GM12878 (cell line): ENCODE data around the gene CTIF. TPM values are rescaled to one million over a fixed set of nuclear protein-coding genes. Genes with fewer than 3 reads are reported as not detected.

ENCODE experiments used
- ATAC-seq: fragments of 200-7000 bp; cut with Tn5 transposase; 3 replicates; pipeline ENCODE4 v1.9.1; 2020; ENCODE audit warnings: mild to moderate bottlenecking, moderate library complexity
- BruUV-seq: library from RNA; stranded (reverse); fragments of 400-500 nt; replicated peaks from 2 replicates; lab custom pipeline; 2021; lab: Mats Ljungman, UMichigan
- CTCF ChIA-PET: fragments of 300-600 bp; sonication (Branson Sonifier 250); formaldehyde crosslinking; extraction: SDS; loops from one replicate; lab custom pipeline; 2021; ENCODE audit warnings: inconsistent platforms; lab: Yijun Ruan, JAX
- POLR2A ChIA-PET: fragments of 350-600 bp; formaldehyde crosslinking; extraction: SDS; loops from one replicate; lab custom pipeline; 2021; ENCODE audit warnings: inconsistent platforms; lab: Charles Lee
- RAD21 ChIA-PET: fragments of 300-600 bp; sonication (Branson Sonifier 250); formaldehyde crosslinking; loops from one replicate; lab custom pipeline; 2023; ENCODE audit warnings: antibody characterized with exemption; ENCODE audit not compliant: unreplicated experiment; lab: Charles Lee
- SMC1A ChIA-PET: fragments of 300-600 bp; sonication (Branson Sonifier 250); formaldehyde crosslinking; loops from one replicate; lab custom pipeline; 2023; ENCODE audit not compliant: unreplicated experiment, uncharacterized antibody; lab: Charles Lee
- DNase-seq: peaks from one replicate; pipeline ENCODE4 v3.0.0-alpha.2; 2011; ENCODE audit warnings: low read depth, low spot score
- FAIRE-seq: peaks from 3 replicates; lab custom pipeline; 2011; peaks lifted over from hg19 to GRCh38; lab: Jason Lieb, UNC
- H2AFZ ChIP-seq: 2 replicates; pipeline ENCODE4 v1.6.0; 2011; ENCODE audit warnings: low read depth, low read length, control low read depth; ENCODE audit not compliant: control insufficient read depth
- H3K27ac ChIP-seq: 2 replicates; pipeline ENCODE4 v1.5.1; 2011; ENCODE audit warnings: control low read depth; ENCODE audit not compliant: control insufficient read depth, insufficient read depth
- H3K27me3 ChIP-seq, 2 experiments: replicated peaks in 1 of 2; 2 replicates each; pipeline versions ENCODE4 v1.6.0 to v1.6.1; 2011; ENCODE audit warnings: low read length in 1 of 2; ENCODE audit not compliant: control insufficient read depth in 2 of 2, insufficient read depth in 2 of 2
- H3K36me3 ChIP-seq, 2 experiments: 2 replicates each; pipeline ENCODE4 v1.5.1; 2011; ENCODE audit warnings: low read length in 1 of 2; ENCODE audit not compliant: control insufficient read depth in 2 of 2, insufficient read depth in 2 of 2
- H3K4me1 ChIP-seq: 2 replicates; pipeline ENCODE4 v1.6.1; 2011; ENCODE audit warnings: mild to moderate bottlenecking, low read length, moderate library complexity, mixed read lengths; ENCODE audit not compliant: control insufficient read depth, insufficient read depth
- H3K4me2 ChIP-seq: 2 replicates; pipeline ENCODE4 v1.6.0; 2011; ENCODE audit warnings: control low read depth; ENCODE audit not compliant: control insufficient read depth, insufficient read depth
- H3K4me3 ChIP-seq: fragments of 200-600 bp; sonication (generic); 2 replicates; pipeline ENCODE4 v1.5.1; 2016
- H3K79me2 ChIP-seq: 2 replicates; pipeline ENCODE4 v1.6.0; 2011; ENCODE audit warnings: low read length; ENCODE audit not compliant: control insufficient read depth, insufficient read depth
- H3K9ac ChIP-seq: 2 replicates; pipeline ENCODE4 v1.8.0; 2011; ENCODE audit warnings: low read length, control low read depth, mixed read lengths; ENCODE audit not compliant: control insufficient read depth, insufficient read depth
- H3K9me3 ChIP-seq: replicated peaks from 3 replicates; pipeline ENCODE4 v1.5.1; 2011; ENCODE audit warnings: mild to moderate bottlenecking, low read length; ENCODE audit not compliant: control insufficient read depth, insufficient read depth
- H4K20me1 ChIP-seq: 2 replicates; pipeline ENCODE4 v1.6.0; 2011; ENCODE audit not compliant: control insufficient read depth, insufficient read depth
- ASH2L ChIP-seq: fragments of 300-600, 200-600 bp; sonication (generic); IDR thresholded peaks from 2 replicates; pipeline ENCODE4 v1.6.1; 2017; ENCODE audit warnings: low read depth, mild to moderate bottlenecking, borderline replicate concordance
- BACH1 ChIP-seq: fragments of 450-650 bp; IDR thresholded peaks from 2 replicates; pipeline ENCODE4 v1.6.1; 2017; ENCODE audit warnings: mild to moderate bottlenecking, borderline replicate concordance
- DPF2 ChIP-seq: fragments of 450-650 bp; IDR thresholded peaks from 2 replicates; pipeline ENCODE4 v1.6.1; 2017; ENCODE audit warnings: mild to moderate bottlenecking
- GATAD2B ChIP-seq: fragments of 450-650 bp; conservative IDR thresholded peaks from 2 replicates; pipeline ENCODE4 v1.6.1; 2017; ENCODE audit warnings: low read depth, mild to moderate bottlenecking, moderate library complexity
- IKZF2 ChIP-seq, 2 experiments: fragments of 450-650 bp; IDR thresholded peaks; 2 replicates each; pipeline ENCODE4 v1.6.1; 2017; ENCODE audit warnings: mild to moderate bottlenecking in 2 of 2, moderate library complexity in 2 of 2
- JUNB ChIP-seq: IDR thresholded peaks from 2 replicates; pipeline ENCODE4 v1.6.1; 2016; ENCODE audit warnings: antibody characterized with exemption, mild to moderate bottlenecking
- JUND ChIP-seq: IDR thresholded peaks from 2 replicates; pipeline ENCODE4 v1.6.1; 2012; ENCODE audit warnings: low read depth, mild to moderate bottlenecking, low read length, improper control_type of control experiment, moderate library complexity
- NFYA ChIP-seq: IDR thresholded peaks from 2 replicates; pipeline ENCODE4 v1.6.1; 2011; ENCODE audit warnings: low read depth, mild to moderate bottlenecking, low read length, improper control_type of control experiment, borderline replicate concordance
- POLR2AphosphoS5 ChIP-seq: IDR thresholded peaks from 2 replicates; pipeline ENCODE4 v1.6.1; 2011; ENCODE audit warnings: mild to moderate bottlenecking, low read length, inconsistent platforms
- RBBP5 ChIP-seq: fragments of 200-600 bp; sonication (generic); conservative IDR thresholded peaks from 2 replicates; pipeline ENCODE4 v1.6.1; 2016
- SMAD5 ChIP-seq: IDR thresholded peaks from 2 replicates; pipeline ENCODE4 v1.6.1; 2016; ENCODE audit warnings: antibody characterized with exemption, low read depth
- SMARCA5 ChIP-seq: fragments of 450-650 bp; IDR thresholded peaks from 2 replicates; pipeline ENCODE4 v1.6.1; 2017; ENCODE audit warnings: mild to moderate bottlenecking
- WRNIP1 ChIP-seq: IDR thresholded peaks from 2 replicates; pipeline ENCODE4 v1.6.1; 2011; ENCODE audit warnings: low read depth, low read length, improper control_type of control experiment, borderline replicate concordance
- ZNF207 ChIP-seq: fragments of 450-650 bp; IDR thresholded peaks from 2 replicates; pipeline ENCODE4 v1.6.1; 2014; ENCODE audit warnings: antibody characterized with exemption, mild to moderate bottlenecking, borderline replicate concordance
- ZNF384 ChIP-seq: IDR thresholded peaks from 2 replicates; pipeline ENCODE4 v1.6.1; 2012; ENCODE audit warnings: low read depth, mild to moderate bottlenecking, low read length, improper control_type of control experiment, borderline replicate concordance
- ZZZ3 ChIP-seq: IDR thresholded peaks from 2 replicates; pipeline ENCODE4 v1.6.1; 2011; ENCODE audit warnings: low read depth; ENCODE audit not compliant: control insufficient read depth, insufficient read length
- WGBS: methylation state at CpG from one replicate; pipeline ENCODE4 v1.1.6; 2016; ENCODE audit warnings: low lambda C conversion rate; ENCODE audit not compliant: insufficient replicate concordance, insufficient coverage; ENCODE audit errors: missing lambda C conversion rate; 5-methylcytosine and 5-hydroxymethylcytosine counted together
- in situ Hi-C: fragments of 300-500 bp; cut with MboI; formaldehyde crosslinking; loops from 9 replicates; pipeline ENCODE4 v1.14.3; 2018; ENCODE audit warnings: mixed read lengths
- intact Hi-C: fragments of 100-400 bp; cut with micrococcal nuclease; formaldehyde crosslinking; loops from one replicate; pipeline ENCODE4 v1.14.2; 2022; ENCODE audit not compliant: unreplicated experiment
- polyA plus RNA-seq, 11 experiments: library from polyadenylated mRNA; depleted of rRNA in 4 of 11; unstranded in 6 of 11; stranded (reverse) in 5 of 11; fragments of >200 nt; fragmentation: Nextera tagmentation in 4 of 11; fragmentation: Illumina TruSeq in 1 of 11; extraction: Ambion mirVana in 4 of 11; extraction: Trizol in 1 of 11; gene quantifications; 1 replicate in 1 of 11; 2 replicates in 10 of 11; pipeline versions ENCODE4 v1.2.1 to v1.2.3, GENCODE V29; 2011 to 2016; ENCODE audit warnings: inconsistent platforms in 2 of 11, missing spikeins in 2 of 11, low read depth in 1 of 11
- total RNA-seq, 4 experiments: library from RNA; depleted of rRNA in 3 of 4; stranded (reverse); fragments of >200 nt in 3 of 4; fragmentation: Illumina TruSeq in 1 of 4; extraction: Trizol in 1 of 4; gene quantifications; 2 replicates each; pipeline versions ENCODE4 v1.2.1 to v1.2.3, GENCODE V29; 2013 to 2021
- TF ChIP-seq, protein P1 (sequence below): fragments of 450-650 bp; IDR thresholded peaks from 2 replicates; pipeline ENCODE4 v1.6.1; 2017; ENCODE audit warnings: mild to moderate bottlenecking, low read depth, inconsistent platforms; ENCODE audit not compliant: poor library complexity, severe bottlenecking

CTIF gene
- total and polyA plus RNA-seq, 10 of the 15 experiments (the other 5 are each of a cell fraction or from before 2014, with no cell fraction given) = 0.06 to 11.6 (median 2.5) TPM

DNA sequence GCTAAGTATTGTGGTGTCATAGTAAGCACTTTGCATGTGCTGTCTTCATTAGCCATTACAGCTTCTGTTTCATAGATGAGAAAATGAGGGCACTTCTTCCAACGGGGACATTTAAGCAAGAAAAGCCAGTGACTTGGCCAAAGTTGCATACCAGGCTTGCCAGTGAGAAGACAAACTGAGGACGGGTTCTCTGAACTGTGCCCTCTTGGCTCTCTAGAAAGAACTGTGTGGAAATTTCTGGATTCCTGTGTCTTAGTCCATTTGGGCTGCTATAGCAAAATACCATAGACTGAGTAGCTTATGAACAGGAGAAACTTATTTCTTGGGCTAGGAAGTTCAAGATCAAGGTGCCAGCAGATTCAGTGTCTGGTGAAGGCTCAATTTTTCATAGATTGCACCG lies 13.3 kb downstream of the CTIF start:
- Histone ChIP-seq H3K27me3 (no peaks in the 10 kb centered on the region), H3K9me3 (no peaks in the 10 kb centered on the region), H3K4me3 (no peak overlapping the region), H3K4me2 (no peak overlapping the region), H3K4me1 (no peaks in the 10 kb centered on the region), H3K9ac (no peak overlapping the region), H4K20me1 (no peaks in the 10 kb centered on the region), H2AFZ (no peak overlapping the region), H3K79me2 (no peaks in the 10 kb centered on the region), H3K27ac (no peak overlapping the region), H3K36me3 (no peaks in the 10 kb centered on the region)
- ChIA-PET POLR2A (no interaction called here), SMC1A (no interaction called here), RAD21 (no interaction called here), CTCF (no interaction called here)
- no peak for FAIRE-seq
- TF ChIP-seq ZNF384 = no peak
- TF ChIP-seq ASH2L = no peak
- no peak for TF ChIP-seq JUNB
- TF ChIP-seq, protein P1, sequence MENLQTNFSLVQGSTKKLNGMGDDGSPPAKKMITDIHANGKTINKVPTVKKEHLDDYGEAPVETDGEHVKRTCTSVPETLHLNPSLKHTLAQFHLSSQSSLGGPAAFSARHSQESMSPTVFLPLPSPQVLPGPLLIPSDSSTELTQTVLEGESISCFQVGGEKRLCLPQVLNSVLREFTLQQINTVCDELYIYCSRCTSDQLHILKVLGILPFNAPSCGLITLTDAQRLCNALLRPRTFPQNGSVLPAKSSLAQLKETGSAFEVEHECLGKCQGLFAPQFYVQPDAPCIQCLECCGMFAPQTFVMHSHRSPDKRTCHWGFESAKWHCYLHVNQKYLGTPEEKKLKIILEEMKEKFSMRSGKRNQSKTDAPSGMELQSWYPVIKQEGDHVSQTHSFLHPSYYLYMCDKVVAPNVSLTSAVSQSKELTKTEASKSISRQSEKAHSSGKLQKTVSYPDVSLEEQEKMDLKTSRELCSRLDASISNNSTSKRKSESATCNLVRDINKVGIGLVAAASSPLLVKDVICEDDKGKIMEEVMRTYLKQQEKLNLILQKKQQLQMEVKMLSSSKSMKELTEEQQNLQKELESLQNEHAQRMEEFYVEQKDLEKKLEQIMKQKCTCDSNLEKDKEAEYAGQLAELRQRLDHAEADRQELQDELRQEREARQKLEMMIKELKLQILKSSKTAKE = no peak
- TF ChIP-seq DPF2 = no peak
- TF ChIP-seq POLR2AphosphoS5 = no peak
- no peak for TF ChIP-seq WRNIP1
- TF ChIP-seq SMARCA5 = no peak
- TF ChIP-seq BACH1 = no peak
- no peak for TF ChIP-seq NFYA
- no peak for TF ChIP-seq SMAD5
- no peak for TF ChIP-seq JUND
- no peak for TF ChIP-seq ZZZ3
- no peak for TF ChIP-seq RBBP5
- no peak for TF ChIP-seq IKZF2 (IDR thresholded peaks at IDR 0.05)
- no peak for TF ChIP-seq ZNF207
- no peak for TF ChIP-seq GATAD2B
- in situ Hi-C loops (no loop called here), intact Hi-C loops (no loop called here)
- no TSS peak for BruUV-seq
- no peak for ATAC-seq
- no peak for DNase-seq
- WGBS = 41% methylated on average over 3 of the region's 3 CpGs
